T1000 (cell line): Measurements from ENCODE around the gene DUSP18.
"Not testable (repeated sequence)": the region's sequence is repeated elsewhere in the genome, so short reads cannot be mapped to it uniquely, and the experiment has no call there.

Experiments used
- DNase-seq: peaks from one replicate; lab custom pipeline; 2025; ENCODE audit warnings: mixed read lengths; lab: John Stamatoyannopoulos, UW

Gene DUSP18

GRCh38 chr22:30679895-30680690, 12.4 kb upstream of the DUSP18 start:
- DNase-seq: not testable (repeated sequence)

GRCh38 chr22:30676565-30676964, 8.9 kb upstream of the DUSP18 start:
- DNase-seq: not testable (repeated sequence)

- DNase-seq: no peak
Measured at GRCh38 chr22:30675436-30675835, 7.8 kb upstream of the DUSP18 start.

- no peak for DNase-seq
Measured at GRCh38 chr22:30674482-30674881, 6.8 kb upstream of the DUSP18 start.

GRCh38 chr22:30673136-30673535, 5.5 kb upstream of the DUSP18 start:
- DNase-seq: no peak

GRCh38 chr22:30671071-30671470, 3.4 kb upstream of the DUSP18 start:
- DNase-seq: no peak

- DNase-seq: no peak
Measured at GRCh38 chr22:30668386-30668710, 673 bp upstream of the DUSP18 start.

GRCh38 chr22:30667107-30667493, 575 bp downstream of the DUSP18 start:
- DNase-seq: no peak

GRCh38 chr22:30665786-30666185, 1.9 kb downstream of the DUSP18 start:
- DNase-seq: no peak

GRCh38 chr22:30665266-30665665, 2.4 kb downstream of the DUSP18 start:
- DNase-seq: no peak

- no peak for DNase-seq
Measured at GRCh38 chr22:30664798-30665197, 2.9 kb downstream of the DUSP18 start.

GRCh38 chr22:30662040-30662439, 5.6 kb downstream of the DUSP18 start:
- no peak for DNase-seq

GRCh38 chr22:30655532-30655931, 12.1 kb downstream of the DUSP18 start:
- DNase-seq: no peak

GRCh38 chr22:30654361-30654760, 13.3 kb downstream of the DUSP18 start:
- no peak for DNase-seq

- no peak for DNase-seq
Measured at GRCh38 chr22:30652852-30653251, 14.8 kb downstream of the DUSP18 start.

GRCh38 chr22:30650508-30651116, 17.1 kb downstream of the DUSP18 start:
- no peak for DNase-seq

GRCh38 chr22:30649430-30650007, 18.2 kb downstream of the DUSP18 start:
- peak; percentile 77 for DNase-seq

- no peak for DNase-seq
Measured at GRCh38 chr22:30648825-30649224, 18.9 kb downstream of the DUSP18 start.

- DNase-seq: no peak
Measured at GRCh38 chr22:30647536-30647935, 20.1 kb downstream of the DUSP18 start.

GRCh38 chr22:30646518-30647160, 21.0 kb downstream of the DUSP18 start:
- no peak for DNase-seq

GRCh38 chr22:30643055-30643875, 24.4 kb downstream of the DUSP18 start:
- DNase-seq: no peak

- DNase-seq: no peak
Measured at GRCh38 chr22:30640839-30641430, 26.7 kb downstream of the DUSP18 start.
